ENCODE results near the gene TTC17. TPM values are rescaled to one million over a fixed set of nuclear protein-coding genes. Genes with fewer than 3 reads are reported as not detected.
"Not testable (repeated sequence)": the region's sequence is repeated elsewhere in the genome, so short reads cannot be mapped to it uniquely, and the experiment has no call there.

TTC17 gene
- total RNA-seq, 2 experiments from 2014 or later = 72.9 to 77.3 TPM

DNA sequence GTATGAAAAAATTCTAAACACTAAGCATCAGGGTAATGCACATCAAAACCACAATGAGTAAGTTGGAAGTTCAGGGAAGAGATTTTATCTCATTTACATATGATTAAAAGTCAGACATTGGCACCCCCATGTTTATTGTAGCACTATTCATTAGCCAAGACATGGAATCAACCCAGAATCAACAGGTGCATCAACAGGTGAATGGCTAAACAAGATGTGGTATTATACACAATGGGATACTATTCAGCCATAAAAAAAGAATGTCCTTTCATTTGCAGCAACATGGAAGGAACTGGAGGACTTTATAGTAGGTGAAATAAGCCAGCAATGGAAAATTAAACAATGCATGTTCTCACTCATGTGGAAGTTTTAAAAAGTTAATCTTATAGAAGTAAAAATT lies 17.6 kb upstream of the TTC17 start:
- Mint-ChIP-seq H3K36me3 (ENCODE audit: low read depth) (peaks cover 55% of the 10 kb centered on the region), H3K4me3 (no peak overlapping the region), H3K27ac (no peak overlapping the region), H3K4me1 (ENCODE audit: low read depth) (no peaks in the 10 kb centered on the region), H3K9me3 (no peaks in the 10 kb centered on the region), H3K27me3 (no peaks in the 10 kb centered on the region)
- Histone ChIP-seq H3K36me3 (ENCODE audit: insufficient read depth, low read length) (peaks cover 35% of the 10 kb centered on the region), H3K4me1 (ENCODE audit: insufficient read depth, low read length) (no peaks in the 10 kb centered on the region), H3K27me3 (ENCODE audit: control insufficient read depth in 1 of 2, insufficient read depth in 2 of 2, low read length in 2 of 2) (no peaks in the 10 kb centered on the region), H3K9me3 (ENCODE audit: control insufficient read depth in 1 of 2, insufficient read depth in 1 of 2, low read length in 2 of 2) (no peaks in the 10 kb centered on the region), H3K4me3 (ENCODE audit: low read length) (no peak overlapping the region), H3K27ac (ENCODE audit: low read depth in 1 of 2, low read length in 2 of 2) (no peak overlapping the region)
- DNase-seq (no peak), ATAC-seq (ENCODE audit: poor library complexity) (no peak)
- TF ChIP-seq, protein P1, sequence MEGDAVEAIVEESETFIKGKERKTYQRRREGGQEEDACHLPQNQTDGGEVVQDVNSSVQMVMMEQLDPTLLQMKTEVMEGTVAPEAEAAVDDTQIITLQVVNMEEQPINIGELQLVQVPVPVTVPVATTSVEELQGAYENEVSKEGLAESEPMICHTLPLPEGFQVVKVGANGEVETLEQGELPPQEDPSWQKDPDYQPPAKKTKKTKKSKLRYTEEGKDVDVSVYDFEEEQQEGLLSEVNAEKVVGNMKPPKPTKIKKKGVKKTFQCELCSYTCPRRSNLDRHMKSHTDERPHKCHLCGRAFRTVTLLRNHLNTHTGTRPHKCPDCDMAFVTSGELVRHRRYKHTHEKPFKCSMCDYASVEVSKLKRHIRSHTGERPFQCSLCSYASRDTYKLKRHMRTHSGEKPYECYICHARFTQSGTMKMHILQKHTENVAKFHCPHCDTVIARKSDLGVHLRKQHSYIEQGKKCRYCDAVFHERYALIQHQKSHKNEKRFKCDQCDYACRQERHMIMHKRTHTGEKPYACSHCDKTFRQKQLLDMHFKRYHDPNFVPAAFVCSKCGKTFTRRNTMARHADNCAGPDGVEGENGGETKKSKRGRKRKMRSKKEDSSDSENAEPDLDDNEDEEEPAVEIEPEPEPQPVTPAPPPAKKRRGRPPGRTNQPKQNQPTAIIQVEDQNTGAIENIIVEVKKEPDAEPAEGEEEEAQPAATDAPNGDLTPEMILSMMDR (IDR thresholded peaks at IDR 0.05) = no peak
- POLR2A ChIA-PET = no interaction called here
- intact Hi-C loops (cut with DNase I, micrococcal nuclease) = no loop called here
- CTCF ChIA-PET = no interaction called here

DNA sequence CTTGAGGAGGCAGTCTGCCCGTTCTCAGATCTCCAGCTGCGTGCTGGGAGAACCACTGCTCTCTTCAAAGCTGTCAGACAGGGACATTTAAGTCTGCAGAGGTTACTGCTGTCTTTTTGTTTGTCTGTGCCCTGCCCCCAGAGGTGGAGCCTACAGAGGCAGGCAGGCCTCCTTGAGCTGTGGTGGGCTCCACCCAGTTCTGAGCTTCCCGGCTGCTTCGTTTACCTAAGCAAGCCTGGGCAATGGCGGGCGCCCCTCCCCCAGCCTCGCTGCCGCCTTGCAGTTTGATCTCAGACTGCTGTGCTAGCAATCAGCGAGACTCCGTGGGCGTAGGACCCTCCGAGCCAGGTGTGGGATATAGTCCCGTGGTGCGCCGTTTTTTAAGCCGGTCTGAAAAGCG lies 7.3 kb upstream of the TTC17 start:
- POLR2A ChIA-PET; CTCF ChIA-PET; H3K27me3 ChIP-seq (ENCODE audit: control insufficient read depth in 1 of 2, insufficient read depth in 2 of 2, low read length in 2 of 2): not testable (repeated sequence)

DNA sequence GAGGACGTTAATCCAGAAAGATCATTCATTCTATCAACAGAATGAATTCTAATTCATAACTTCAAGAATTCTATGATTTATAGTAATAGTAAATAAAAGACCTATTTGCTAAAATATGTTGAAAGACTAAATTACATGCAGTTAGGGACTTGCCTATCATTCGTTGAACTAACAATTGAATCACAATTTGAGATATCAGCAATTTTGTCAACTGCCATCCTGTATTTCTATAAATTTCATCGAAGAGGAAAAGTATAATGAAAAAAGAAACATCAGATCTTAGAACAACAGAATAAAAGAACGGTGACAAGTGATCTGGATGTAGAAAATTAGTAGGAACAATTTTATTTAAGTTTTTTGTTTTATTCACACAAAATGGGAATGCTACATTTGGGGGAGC lies 4.4 kb upstream of the TTC17 start:
- H3K36me3 ChIP-seq (ENCODE audit: insufficient read depth, low read length) = no peaks in the 10 kb centered on the region
- ChIA-PET CTCF (no interaction called here), POLR2A (no interaction called here)
- ATAC-seq (ENCODE audit: poor library complexity) = no peak
- Mint-ChIP-seq H3K4me3 (no peak overlapping the region), H3K4me1 (ENCODE audit: low read depth) (peaks cover 15% of the 10 kb centered on the region), H3K27me3 (no peaks in the 10 kb centered on the region), H3K27ac (no peak overlapping the region), H3K36me3 (ENCODE audit: low read depth) (peaks cover 10% of the 10 kb centered on the region), H3K9me3 (no peaks in the 10 kb centered on the region)
- no peaks in the 10 kb centered on the region for H3K9me3 ChIP-seq (ENCODE audit: control insufficient read depth in 1 of 2, insufficient read depth in 1 of 2, low read length in 2 of 2)
- intact Hi-C loops (cut with DNase I, micrococcal nuclease) = loop anchor here in 1 of 2 experiments (10.0 kb wide), 1 partner anchor 320 kb away; no protein-coding TSS in a partner anchor
- no peak overlapping the region for H3K4me3 ChIP-seq (ENCODE audit: low read length)
- H3K27me3 ChIP-seq (ENCODE audit: control insufficient read depth in 1 of 2, insufficient read depth in 2 of 2, low read length in 2 of 2) = no peaks in the 10 kb centered on the region
- H3K4me1 ChIP-seq (ENCODE audit: insufficient read depth, low read length) = peaks cover 10% of the 10 kb centered on the region
- TF ChIP-seq, protein P1 (IDR thresholded peaks at IDR 0.05) = no peak
- no peak for DNase-seq
- no peak overlapping the region for H3K27ac ChIP-seq (ENCODE audit: low read depth in 1 of 2, low read length in 2 of 2)

More for the DNA sequence above, 7.3 kb upstream of the TTC17 start:
- ATAC-seq (ENCODE audit: poor library complexity); H3K27me3 Mint-ChIP-seq; H3K9me3 Mint-ChIP-seq; H3K4me3 Mint-ChIP-seq; H3K27ac Mint-ChIP-seq; H3K4me3 ChIP-seq (ENCODE audit: low read length); H3K9me3 ChIP-seq (ENCODE audit: control insufficient read depth in 1 of 2, insufficient read depth in 1 of 2, low read length in 2 of 2); H3K4me1 ChIP-seq (ENCODE audit: insufficient read depth, low read length); H3K4me1 Mint-ChIP-seq (ENCODE audit: low read depth); H3K27ac ChIP-seq (ENCODE audit: low read depth in 1 of 2, low read length in 2 of 2); H3K36me3 Mint-ChIP-seq (ENCODE audit: low read depth); H3K36me3 ChIP-seq (ENCODE audit: insufficient read depth, low read length): not testable (repeated sequence)
- DNase-seq = peak in 1 of 14 experiments; percentile 21
- intact Hi-C loops (cut with DNase I, micrococcal nuclease) = loop anchor here in 1 of 2 experiments (10.0 kb wide), 1 partner anchor 323 kb away; no protein-coding TSS in a partner anchor

DNA sequence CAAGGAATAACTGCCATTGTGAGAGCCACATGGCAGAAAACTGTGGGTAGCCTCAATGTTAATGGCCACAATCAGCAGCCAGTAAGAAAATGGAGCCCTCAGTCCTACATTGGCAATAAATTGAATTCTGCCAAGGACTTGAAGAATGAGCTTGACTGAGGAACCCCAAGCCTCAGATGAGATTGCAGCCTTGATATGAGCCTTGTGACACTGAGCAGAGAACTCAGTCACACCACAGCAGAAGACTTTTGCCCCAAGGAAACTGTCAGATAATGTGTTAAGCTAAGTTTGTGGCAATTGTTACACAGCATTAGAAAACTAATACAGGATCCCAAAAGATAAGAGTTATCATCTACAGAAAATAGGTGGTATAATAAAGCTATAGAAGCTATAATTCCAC lies 2.4 kb upstream of the TTC17 start:
- peak overlapping the region; percentile 68 for H3K4me3 Mint-ChIP-seq
- no peak for ATAC-seq (ENCODE audit: poor library complexity)
- peaks cover 35% of the 10 kb centered on the region for H3K4me1 Mint-ChIP-seq (ENCODE audit: low read depth)
- Histone ChIP-seq H3K36me3 (ENCODE audit: insufficient read depth, low read length) (no peaks in the 10 kb centered on the region), H3K27ac (ENCODE audit: low read depth in 1 of 2, low read length in 2 of 2) (no peak overlapping the region), H3K4me1 (ENCODE audit: insufficient read depth, low read length) (peaks cover 24% of the 10 kb centered on the region), H3K4me3 (ENCODE audit: low read length) (no peak overlapping the region), H3K27me3 (ENCODE audit: control insufficient read depth in 1 of 2, insufficient read depth in 2 of 2, low read length in 2 of 2) (no peaks in the 10 kb centered on the region), H3K9me3 (ENCODE audit: control insufficient read depth in 1 of 2, insufficient read depth in 1 of 2, low read length in 2 of 2) (no peaks in the 10 kb centered on the region)
- H3K9me3 Mint-ChIP-seq = no peaks in the 10 kb centered on the region
- H3K27ac Mint-ChIP-seq = no peak overlapping the region
- peaks cover 16% of the 10 kb centered on the region for H3K36me3 Mint-ChIP-seq (ENCODE audit: low read depth)
- intact Hi-C loops (cut with DNase I, micrococcal nuclease) = loop anchor here in 1 of 2 experiments (2.0 to 10.0 kb wide), 3 partner anchors 44 to 2001 kb away; no protein-coding TSS in a partner anchor
- ChIA-PET CTCF (interaction anchor here (0.7 kb wide), 1 partner anchor 45 kb away, joined by 4 read pairs; the partner anchor contains the start of gene API5), POLR2A (interaction anchor here (3.7 kb wide), 1 partner anchor 44 kb away, joined by 90 read pairs; the partner anchor contains the start of gene API5)
- TF ChIP-seq, protein P1 (IDR thresholded peaks at IDR 0.05) = no peak
- DNase-seq = no peak
- no peaks in the 10 kb centered on the region for H3K27me3 Mint-ChIP-seq

Measured in CD4-positive, alpha-beta T cell (primary cell).